ENCODE data around the gene CAPN10. TPM values are rescaled to one million over a fixed set of nuclear protein-coding genes. Genes with fewer than 3 reads are reported as not detected.
A peak's percentile ranks its signal among the peaks of the same experiment; 100 is the strongest.

Gene CAPN10
- total RNA-seq, 1 experiment from 2014 or later: 61.3 TPM

GRCh38 chr2:240569998-240570530 is 16.5 kb upstream of the CAPN10 start:
- no peaks in the 10 kb centered on the region for H3K36me3 Mint-ChIP-seq
- peaks cover 28% of the 10 kb centered on the region for H3K27me3 Mint-ChIP-seq (ENCODE audit: low read depth)
- no peak for ATAC-seq
- TF ChIP-seq CBFB (CRISPR knock-in tag; IDR thresholded peaks at IDR 0.05; ENCODE audit: low read depth) (no peak), IRF1 (CRISPR knock-in tag; IDR thresholded peaks at IDR 0.05) (no peak), ZNF671 (CRISPR knock-in tag; IDR thresholded peaks at IDR 0.05) (no peak), E2F1 (CRISPR knock-in tag; IDR thresholded peaks at IDR 0.05) (no peak), OVOL2 (CRISPR knock-in tag; IDR thresholded peaks at IDR 0.05; ENCODE audit: borderline replicate concordance) (no peak)
- TF ChIP-seq, protein P1, sequence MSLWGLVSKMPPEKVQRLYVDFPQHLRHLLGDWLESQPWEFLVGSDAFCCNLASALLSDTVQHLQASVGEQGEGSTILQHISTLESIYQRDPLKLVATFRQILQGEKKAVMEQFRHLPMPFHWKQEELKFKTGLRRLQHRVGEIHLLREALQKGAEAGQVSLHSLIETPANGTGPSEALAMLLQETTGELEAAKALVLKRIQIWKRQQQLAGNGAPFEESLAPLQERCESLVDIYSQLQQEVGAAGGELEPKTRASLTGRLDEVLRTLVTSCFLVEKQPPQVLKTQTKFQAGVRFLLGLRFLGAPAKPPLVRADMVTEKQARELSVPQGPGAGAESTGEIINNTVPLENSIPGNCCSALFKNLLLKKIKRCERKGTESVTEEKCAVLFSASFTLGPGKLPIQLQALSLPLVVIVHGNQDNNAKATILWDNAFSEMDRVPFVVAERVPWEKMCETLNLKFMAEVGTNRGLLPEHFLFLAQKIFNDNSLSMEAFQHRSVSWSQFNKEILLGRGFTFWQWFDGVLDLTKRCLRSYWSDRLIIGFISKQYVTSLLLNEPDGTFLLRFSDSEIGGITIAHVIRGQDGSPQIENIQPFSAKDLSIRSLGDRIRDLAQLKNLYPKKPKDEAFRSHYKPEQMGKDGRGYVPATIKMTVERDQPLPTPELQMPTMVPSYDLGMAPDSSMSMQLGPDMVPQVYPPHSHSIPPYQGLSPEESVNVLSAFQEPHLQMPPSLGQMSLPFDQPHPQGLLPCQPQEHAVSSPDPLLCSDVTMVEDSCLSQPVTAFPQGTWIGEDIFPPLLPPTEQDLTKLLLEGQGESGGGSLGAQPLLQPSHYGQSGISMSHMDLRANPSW (CRISPR knock-in tag; conservative IDR thresholded peaks at IDR 0.05; ENCODE audit: low read depth): no peak
- H3K9me3 Mint-ChIP-seq: no peaks in the 10 kb centered on the region
- peak; percentile 3 for DNase-seq (ENCODE audit: low spot score)
- no peak overlapping the region for H3K4me3 Mint-ChIP-seq
- peaks cover 20% of the 10 kb centered on the region for H3K4me1 Mint-ChIP-seq
- CTCF ChIA-PET: interaction anchor here (2.1 kb wide), 1 partner anchor 10 kb away, joined by 14 read pairs; no protein-coding TSS in a partner anchor
- POLR2A ChIA-PET: no interaction called here
- H3K27ac Mint-ChIP-seq: no peak overlapping the region

DNA sequence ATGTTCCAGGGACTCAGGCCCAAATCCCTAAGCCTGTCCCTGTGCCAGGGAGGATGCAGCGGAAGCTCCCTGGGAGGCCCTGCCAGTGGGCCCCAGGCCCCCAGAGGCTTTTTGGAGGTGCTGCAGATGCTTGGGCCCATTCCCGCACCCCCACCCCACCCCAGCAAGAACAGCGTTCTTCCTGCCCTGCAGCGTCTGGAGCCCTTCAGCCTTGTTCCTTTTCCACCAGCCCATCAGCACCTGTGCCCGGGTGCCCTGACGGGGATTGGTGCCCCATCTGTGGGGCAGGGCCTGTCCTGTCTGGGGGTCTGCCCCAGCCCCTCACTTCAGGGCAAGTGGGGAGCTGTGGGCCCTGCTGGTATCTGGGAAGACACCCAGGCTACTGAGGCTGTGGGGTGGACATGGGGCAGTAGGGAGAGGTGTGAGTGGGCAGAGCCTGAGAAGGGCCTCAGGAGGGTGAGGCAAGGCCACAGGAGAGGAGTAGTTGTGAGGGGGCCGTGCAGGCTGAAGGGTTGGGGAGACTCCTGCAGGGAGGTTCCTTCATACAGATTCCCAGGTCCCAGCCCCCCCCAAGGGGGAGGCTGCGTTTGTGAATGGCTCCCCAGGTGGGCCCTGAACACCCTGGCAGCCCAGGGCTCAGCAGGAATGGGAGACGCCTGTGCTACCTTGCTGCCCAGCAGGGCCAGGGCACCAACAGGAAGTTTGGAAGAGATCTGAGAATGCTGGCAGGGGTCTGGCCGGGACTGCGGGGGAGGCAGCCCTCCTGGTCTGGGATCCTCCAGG is 15.8 kb upstream of the CAPN10 start:
- peak; percentile 5 for DNase-seq (ENCODE audit: low spot score)
- ATAC-seq: no peak
- ChIA-PET POLR2A (no interaction called here), CTCF (interaction anchor here (1.0 kb wide), 1 partner anchor 9 kb away, joined by 3 read pairs; no protein-coding TSS in a partner anchor)
- H3K4me1 Mint-ChIP-seq: peaks cover 16% of the 10 kb centered on the region
- peaks cover 28% of the 10 kb centered on the region for H3K27me3 Mint-ChIP-seq (ENCODE audit: low read depth)
- no peak overlapping the region for H3K27ac Mint-ChIP-seq
- H3K36me3 Mint-ChIP-seq: no peaks in the 10 kb centered on the region
- no peak overlapping the region for H3K4me3 Mint-ChIP-seq
- H3K9me3 Mint-ChIP-seq: no peaks in the 10 kb centered on the region
- TF ChIP-seq RELA (CRISPR knock-in tag; IDR thresholded peaks at IDR 0.05; ENCODE audit: borderline replicate concordance) (no peak), SMAD3 (CRISPR knock-in tag; IDR thresholded peaks at IDR 0.05; ENCODE audit: borderline replicate concordance) (no peak), ARID4B (CRISPR knock-in tag; IDR thresholded peaks at IDR 0.05; ENCODE audit: borderline replicate concordance) (no peak), ELF4 (CRISPR knock-in tag; IDR thresholded peaks at IDR 0.05; ENCODE audit: low read depth) (no peak), SOX15 (CRISPR knock-in tag; IDR thresholded peaks at IDR 0.05) (no peak), ZNF425 (CRISPR knock-in tag; conservative IDR thresholded peaks at IDR 0.05) (no peak), NR1H2 (CRISPR knock-in tag; IDR thresholded peaks at IDR 0.05) (no peak), OVOL2 (CRISPR knock-in tag; IDR thresholded peaks at IDR 0.05; ENCODE audit: borderline replicate concordance) (no peak), E2F1 (CRISPR knock-in tag; IDR thresholded peaks at IDR 0.05) (no peak), ZNF232 (CRISPR knock-in tag; IDR thresholded peaks at IDR 0.05) (no peak)
- TF ChIP-seq, protein P2, sequence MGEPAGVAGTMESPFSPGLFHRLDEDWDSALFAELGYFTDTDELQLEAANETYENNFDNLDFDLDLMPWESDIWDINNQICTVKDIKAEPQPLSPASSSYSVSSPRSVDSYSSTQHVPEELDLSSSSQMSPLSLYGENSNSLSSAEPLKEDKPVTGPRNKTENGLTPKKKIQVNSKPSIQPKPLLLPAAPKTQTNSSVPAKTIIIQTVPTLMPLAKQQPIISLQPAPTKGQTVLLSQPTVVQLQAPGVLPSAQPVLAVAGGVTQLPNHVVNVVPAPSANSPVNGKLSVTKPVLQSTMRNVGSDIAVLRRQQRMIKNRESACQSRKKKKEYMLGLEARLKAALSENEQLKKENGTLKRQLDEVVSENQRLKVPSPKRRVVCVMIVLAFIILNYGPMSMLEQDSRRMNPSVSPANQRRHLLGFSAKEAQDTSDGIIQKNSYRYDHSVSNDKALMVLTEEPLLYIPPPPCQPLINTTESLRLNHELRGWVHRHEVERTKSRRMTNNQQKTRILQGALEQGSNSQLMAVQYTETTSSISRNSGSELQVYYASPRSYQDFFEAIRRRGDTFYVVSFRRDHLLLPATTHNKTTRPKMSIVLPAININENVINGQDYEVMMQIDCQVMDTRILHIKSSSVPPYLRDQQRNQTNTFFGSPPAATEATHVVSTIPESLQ (CRISPR knock-in tag; IDR thresholded peaks at IDR 0.05): no peak
- TF ChIP-seq, protein P3, sequence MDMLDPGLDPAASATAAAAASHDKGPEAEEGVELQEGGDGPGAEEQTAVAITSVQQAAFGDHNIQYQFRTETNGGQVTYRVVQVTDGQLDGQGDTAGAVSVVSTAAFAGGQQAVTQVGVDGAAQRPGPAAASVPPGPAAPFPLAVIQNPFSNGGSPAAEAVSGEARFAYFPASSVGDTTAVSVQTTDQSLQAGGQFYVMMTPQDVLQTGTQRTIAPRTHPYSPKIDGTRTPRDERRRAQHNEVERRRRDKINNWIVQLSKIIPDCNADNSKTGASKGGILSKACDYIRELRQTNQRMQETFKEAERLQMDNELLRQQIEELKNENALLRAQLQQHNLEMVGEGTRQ (CRISPR knock-in tag; IDR thresholded peaks at IDR 0.05): no peak
